Effector memory CD4-positive, alpha-beta T cell (primary cell): ENCODE measurements around the gene SLC7A7.
"Not testable (repeated sequence)": the region's sequence is repeated elsewhere in the genome, so short reads cannot be mapped to it uniquely, and the experiment has no call there.

Experiments used
- DNase-seq, 3 donors: peaks; one replicate each; pipeline ENCODE4 v3.0.0-alpha.2; 2020
- H3K27ac ChIP-seq: 2 replicates; pipeline ENCODE4 v1.7.0; 2013; ENCODE audit warnings: mild to moderate bottlenecking, low read length, moderate library complexity; ENCODE audit not compliant: insufficient read depth, poor library complexity, severe bottlenecking
- H3K27me3 ChIP-seq: replicated peaks from 2 replicates; pipeline ENCODE4 v1.7.0; 2013; ENCODE audit warnings: mild to moderate bottlenecking, low read length; ENCODE audit not compliant: insufficient read depth, control insufficient read depth, poor library complexity, severe bottlenecking
- H3K36me3 ChIP-seq: 2 replicates; pipeline ENCODE4 v1.7.0; 2013; ENCODE audit warnings: mild to moderate bottlenecking, low read length, moderate library complexity; ENCODE audit not compliant: control insufficient read depth, insufficient read depth
- H3K4me1 ChIP-seq: 2 replicates; pipeline ENCODE4 v1.7.0; 2013; ENCODE audit warnings: low read length, mild to moderate bottlenecking; ENCODE audit not compliant: control insufficient read depth, insufficient read depth, poor library complexity, severe bottlenecking
- H3K4me3 ChIP-seq: 2 replicates; pipeline ENCODE4 v1.7.0; 2013; ENCODE audit warnings: low read length, low read depth, mild to moderate bottlenecking; ENCODE audit not compliant: insufficient read depth, poor library complexity, severe bottlenecking
- H3K9me3 ChIP-seq: 2 replicates; pipeline ENCODE4 v1.7.0; 2013; ENCODE audit warnings: mild to moderate bottlenecking, low read length, moderate library complexity; ENCODE audit not compliant: control insufficient read depth

Gene SLC7A7

GRCh38 chr14:22739423-22739822 is 75.8 kb downstream of the SLC7A7 start:
- H3K36me3 ChIP-seq: no peaks in the 10 kb centered on the region
- no peaks in the 10 kb centered on the region for H3K27me3 ChIP-seq
- H3K27ac ChIP-seq: no peak overlapping the region
- H3K4me1 ChIP-seq: no peaks in the 10 kb centered on the region
- no peak for DNase-seq
- no peak overlapping the region for H3K4me3 ChIP-seq
- no peaks in the 10 kb centered on the region for H3K9me3 ChIP-seq

GRCh38 chr14:22737052-22737451 is 78.2 kb downstream of the SLC7A7 start:
- H3K27ac ChIP-seq: no peak overlapping the region
- H3K4me3 ChIP-seq: no peak overlapping the region
- no peaks in the 10 kb centered on the region for H3K27me3 ChIP-seq
- H3K4me1 ChIP-seq: no peaks in the 10 kb centered on the region
- no peak for DNase-seq
- H3K9me3 ChIP-seq: no peaks in the 10 kb centered on the region
- H3K36me3 ChIP-seq: no peaks in the 10 kb centered on the region

- H3K27me3 ChIP-seq, DNase-seq, H3K4me3 ChIP-seq, H3K27ac ChIP-seq, H3K9me3 ChIP-seq, H3K36me3 ChIP-seq, H3K4me1 ChIP-seq: not testable (repeated sequence)
These were observed 78.9 kb downstream of the SLC7A7 start for GRCh38 chr14:22736384-22736783.

- Histone ChIP-seq H3K27me3 (no peaks in the 10 kb centered on the region), H3K9me3 (no peaks in the 10 kb centered on the region), H3K4me1 (no peaks in the 10 kb centered on the region), H3K36me3 (no peaks in the 10 kb centered on the region), H3K4me3 (no peak overlapping the region), H3K27ac (no peak overlapping the region)
- DNase-seq: no peak
These were observed 80.1 kb downstream of the SLC7A7 start for GRCh38 chr14:22735096-22735495.

GRCh38 chr14:22733829-22734228 is 81.4 kb downstream of the SLC7A7 start:
- Histone ChIP-seq H3K36me3 (no peaks in the 10 kb centered on the region), H3K9me3 (no peaks in the 10 kb centered on the region), H3K27me3 (no peaks in the 10 kb centered on the region), H3K27ac (no peak overlapping the region), H3K4me1 (no peaks in the 10 kb centered on the region), H3K4me3 (no peak overlapping the region)
- no peak for DNase-seq

- DNase-seq, H3K9me3 ChIP-seq, H3K27me3 ChIP-seq, H3K27ac ChIP-seq, H3K36me3 ChIP-seq, H3K4me1 ChIP-seq, H3K4me3 ChIP-seq: not testable (repeated sequence)
These were observed 83.2 kb downstream of the SLC7A7 start for GRCh38 chr14:22732062-22732461.

GRCh38 chr14:22726012-22726411 is 89.2 kb downstream of the SLC7A7 start:
- Histone ChIP-seq H3K27ac (no peak overlapping the region), H3K27me3 (no peaks in the 10 kb centered on the region), H3K4me3 (no peak overlapping the region), H3K9me3 (no peaks in the 10 kb centered on the region), H3K4me1 (no peaks in the 10 kb centered on the region), H3K36me3 (no peaks in the 10 kb centered on the region)
- DNase-seq: no peak

- H3K27ac ChIP-seq, H3K27me3 ChIP-seq, H3K36me3 ChIP-seq, H3K9me3 ChIP-seq, H3K4me3 ChIP-seq, DNase-seq, H3K4me1 ChIP-seq: not testable (repeated sequence)
These were observed 89.9 kb downstream of the SLC7A7 start for GRCh38 chr14:22725374-22725773.

GRCh38 chr14:22724847-22725246 is 90.4 kb downstream of the SLC7A7 start:
- H3K4me1 ChIP-seq, DNase-seq, H3K4me3 ChIP-seq, H3K27ac ChIP-seq, H3K27me3 ChIP-seq, H3K9me3 ChIP-seq, H3K36me3 ChIP-seq: not testable (repeated sequence)

GRCh38 chr14:22723815-22724214 is 91.4 kb downstream of the SLC7A7 start:
- no peaks in the 10 kb centered on the region for H3K4me1 ChIP-seq
- no peaks in the 10 kb centered on the region for H3K36me3 ChIP-seq
- no peak overlapping the region for H3K4me3 ChIP-seq
- no peaks in the 10 kb centered on the region for H3K27me3 ChIP-seq
- H3K9me3 ChIP-seq: no peaks in the 10 kb centered on the region
- H3K27ac ChIP-seq: no peak overlapping the region
- no peak for DNase-seq
